HG02571 (cell line): Measurements from ENCODE around the gene RAB11FIP3.
"Not testable (repeated sequence)": the region's sequence is repeated elsewhere in the genome, so short reads cannot be mapped to it uniquely, and the experiment has no call there.

Experiments used
- ATAC-seq: cut with Tn5 transposase; IDR thresholded peaks from one replicate; pipeline ENCODE4 v1.9.1; 2021; ENCODE audit warnings: mild to moderate bottlenecking, moderate library complexity; ENCODE audit not compliant: unreplicated experiment

RAB11FIP3 gene

DNA sequence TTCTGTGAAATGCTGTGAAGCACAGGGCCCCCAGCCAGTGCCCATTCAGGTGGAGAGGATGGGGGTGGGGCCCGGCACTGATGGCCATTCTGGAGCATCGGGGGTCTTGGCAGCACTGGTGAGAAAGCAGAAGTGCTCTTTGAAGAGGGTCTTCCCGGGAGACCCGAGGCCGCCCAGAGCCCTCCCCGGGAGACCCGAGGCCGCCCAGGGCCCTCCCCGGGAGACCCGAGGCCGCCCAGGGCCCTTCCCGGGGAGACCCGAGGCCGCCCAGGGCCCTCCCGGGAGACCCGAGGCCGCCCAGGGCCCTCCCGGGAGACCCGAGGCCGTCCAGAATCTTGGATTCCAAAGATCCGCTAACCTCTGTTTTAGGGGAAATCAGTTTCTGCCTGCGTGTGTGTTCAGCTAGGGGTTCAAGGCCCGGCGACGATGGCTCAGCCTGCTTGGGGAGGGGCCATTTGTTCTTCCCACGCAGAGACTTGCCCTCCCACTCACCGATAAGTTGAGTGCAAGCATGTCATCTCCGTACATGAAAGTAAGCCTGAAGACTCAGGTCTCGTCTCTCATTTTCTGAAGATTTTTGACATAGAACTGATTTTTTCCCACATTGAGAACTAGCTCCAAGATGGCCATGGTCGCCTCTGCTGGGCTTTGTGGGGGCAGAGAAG lies 66.9 kb downstream of the RAB11FIP3 start:
- ATAC-seq, result no peak

- not testable (repeated sequence) for ATAC-seq
Observed at GRCh38 chr16:494676-495075, 69.2 kb downstream of the RAB11FIP3 start.

DNA sequence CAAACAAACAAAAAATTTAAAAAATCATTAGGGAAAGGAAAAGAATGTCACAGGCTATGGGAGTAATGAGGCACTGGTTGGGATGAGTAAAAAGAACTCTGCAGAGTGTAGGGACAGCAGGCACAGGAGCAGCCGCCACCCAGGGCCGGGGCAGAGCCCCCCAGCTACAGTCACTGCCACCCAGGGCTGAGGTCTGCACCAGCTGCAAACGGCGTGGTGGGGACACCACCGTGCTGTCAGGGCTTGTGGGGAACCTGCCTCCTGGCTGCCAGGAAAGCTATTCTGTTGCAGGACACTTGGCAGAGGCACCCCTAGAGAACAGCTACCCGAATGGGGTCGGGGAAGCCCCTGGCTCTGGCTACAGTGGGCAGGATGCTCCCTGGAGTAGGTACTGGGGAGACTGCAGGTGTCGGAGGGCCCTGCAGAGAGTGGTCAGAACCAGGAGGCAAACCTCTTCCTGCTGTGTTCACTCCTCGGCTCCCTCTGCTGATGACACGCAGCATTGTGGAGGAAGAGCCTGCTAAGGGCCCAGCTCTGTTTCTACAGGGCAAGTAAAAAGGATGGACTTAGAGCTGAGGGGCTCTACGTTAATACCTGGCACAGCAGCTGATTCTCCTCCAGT lies 69.8 kb downstream of the RAB11FIP3 start:
- no peak for ATAC-seq

GRCh38 chr16:496097-496886 lies 70.8 kb downstream of the RAB11FIP3 start:
- ATAC-seq, result no peak

DNA sequence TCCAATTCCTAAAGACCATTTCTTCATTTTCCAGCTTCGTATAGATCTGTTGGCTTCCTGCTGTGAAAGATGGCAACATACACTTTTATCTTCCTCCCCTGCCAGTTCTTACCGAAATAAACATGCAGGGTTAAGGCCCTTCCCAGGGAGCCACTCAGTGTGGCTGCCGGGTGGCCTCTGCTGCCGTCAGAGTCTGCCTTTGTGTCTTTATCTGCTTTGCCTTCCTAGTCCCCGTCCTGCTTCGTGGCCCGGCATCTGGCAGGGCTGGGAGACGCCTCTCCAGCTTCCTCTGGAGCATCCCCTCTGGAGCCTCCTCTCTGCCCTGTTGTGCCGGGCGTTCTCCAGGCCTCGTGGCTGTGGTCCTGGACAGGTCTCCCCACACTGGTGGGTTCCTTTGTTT lies 71.8 kb downstream of the RAB11FIP3 start:
- no peak for ATAC-seq

DNA sequence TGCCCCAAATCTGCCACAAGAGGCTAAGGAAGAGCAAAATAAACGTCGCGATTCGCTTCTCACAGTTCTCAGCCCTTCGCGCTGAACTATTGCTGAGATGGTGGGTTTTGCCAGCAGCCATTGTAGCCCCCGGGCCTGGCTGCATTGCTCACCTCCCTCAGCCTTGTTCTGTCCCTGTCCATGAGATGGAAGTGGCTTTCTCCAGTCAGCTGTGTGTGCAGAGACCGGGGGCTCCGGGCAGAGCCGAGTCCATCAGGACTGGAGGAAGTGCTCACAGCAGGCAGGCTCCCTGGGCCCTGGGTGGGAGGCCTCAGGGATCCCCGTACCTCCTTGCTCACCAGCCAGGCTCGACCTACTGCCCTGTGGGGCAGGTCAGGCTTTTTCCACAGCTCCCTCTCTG lies 74.5 kb downstream of the RAB11FIP3 start:
- ATAC-seq, result no peak

DNA sequence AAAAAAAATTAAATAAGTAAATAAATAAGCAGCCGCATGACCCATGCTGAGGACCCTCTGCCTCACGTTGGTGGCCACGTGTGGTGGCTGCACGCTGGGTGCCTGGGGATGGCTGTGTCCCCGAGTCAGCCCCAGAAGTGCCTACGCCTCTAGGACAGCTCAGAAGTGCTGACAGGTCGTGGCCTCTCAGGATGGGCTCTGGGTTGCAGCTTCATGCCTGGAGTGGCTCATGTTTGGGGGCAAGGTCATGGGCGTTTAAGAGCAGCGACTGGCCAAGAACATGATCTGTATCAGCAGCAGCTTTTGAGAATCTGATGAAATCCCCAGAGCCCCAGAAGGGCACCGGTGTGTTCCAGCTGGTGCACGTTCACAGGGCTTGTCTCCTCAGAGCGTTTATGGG lies 75.3 kb downstream of the RAB11FIP3 start:
- no peak for ATAC-seq

GRCh38 chr16:502179-502943 lies 76.9 kb downstream of the RAB11FIP3 start:
- no peak for ATAC-seq

GRCh38 chr16:503150-504071 lies 78.0 kb downstream of the RAB11FIP3 start:
- ATAC-seq, result no peak

DNA sequence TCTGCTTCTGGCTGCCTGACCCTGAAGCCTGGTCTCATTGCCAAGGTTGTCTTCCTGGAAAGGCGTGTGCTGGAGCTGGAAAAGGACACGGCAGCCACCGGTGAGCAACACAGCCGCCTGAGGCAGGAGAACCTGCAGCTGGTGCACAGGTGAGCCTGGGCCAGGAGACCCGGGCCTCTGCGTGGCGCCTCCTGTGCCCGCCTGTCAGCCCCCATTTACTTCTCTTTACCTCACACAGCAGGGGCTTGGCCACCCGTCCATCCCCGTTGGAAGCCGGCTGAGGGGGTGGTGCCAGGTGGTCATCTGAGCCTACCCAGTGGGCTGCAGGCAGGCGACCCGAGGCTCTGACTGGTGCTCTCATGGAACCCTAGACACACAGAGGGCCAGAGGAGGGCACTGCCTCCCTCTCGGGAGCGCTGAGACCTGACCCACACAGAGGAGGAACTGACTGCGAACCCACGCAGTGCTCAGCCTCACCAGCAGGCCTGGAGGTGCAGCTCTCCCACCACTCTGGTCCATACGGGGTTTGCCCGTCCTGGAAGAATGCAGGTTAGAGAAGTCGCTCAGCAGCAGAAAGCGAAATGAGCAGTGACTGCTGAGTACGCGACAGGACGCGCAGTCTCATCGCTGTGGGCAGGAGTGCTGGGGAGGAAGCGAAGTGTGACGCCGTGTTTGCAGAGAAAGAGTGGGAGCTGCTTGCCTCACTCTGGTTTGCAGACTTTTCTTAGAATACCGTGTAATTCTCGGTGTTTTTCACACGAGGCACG lies 80.2 kb downstream of the RAB11FIP3 start:
- ATAC-seq, result no peak

DNA sequence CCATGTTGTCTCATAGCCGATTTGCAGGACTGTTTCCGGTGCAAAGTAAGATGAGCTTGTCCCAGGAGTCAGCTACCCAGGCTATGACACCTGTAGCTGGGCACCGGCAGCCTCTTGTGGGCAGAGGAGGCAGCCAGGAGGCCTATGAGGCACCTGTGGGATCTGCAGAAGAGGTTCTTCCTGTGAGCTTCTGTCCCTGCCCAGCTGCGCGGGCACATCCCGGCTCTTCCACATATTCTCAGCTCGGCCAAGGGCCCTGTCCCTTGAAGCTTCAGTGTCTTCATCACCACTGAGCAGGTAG lies 80.7 kb downstream of the RAB11FIP3 start:
- ATAC-seq, result no peak

- not testable (repeated sequence) for ATAC-seq
Observed at GRCh38 chr16:507527-507926, 82.1 kb downstream of the RAB11FIP3 start.

DNA sequence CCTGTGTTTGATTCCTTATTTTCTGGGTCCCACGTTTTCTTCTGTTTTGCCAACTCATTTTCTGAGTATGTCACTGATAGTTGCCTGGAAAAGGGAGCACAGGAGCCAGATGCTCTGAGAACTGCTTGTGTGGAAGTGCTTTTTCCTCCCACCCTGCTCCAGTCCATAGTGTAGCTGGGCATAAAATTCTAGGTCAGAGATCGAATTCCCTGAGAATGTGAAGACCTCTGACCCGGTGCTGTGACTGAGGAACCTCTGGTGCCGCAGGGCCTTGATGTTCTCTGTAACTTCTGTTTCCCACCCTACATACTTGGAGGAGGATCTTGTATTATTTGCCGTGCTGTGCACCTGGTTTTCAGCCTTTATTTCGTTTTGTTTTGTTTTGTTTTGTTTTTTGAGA lies 82.5 kb downstream of the RAB11FIP3 start:
- ATAC-seq, result no peak

- no peak for ATAC-seq
Observed at GRCh38 chr16:508884-509736, 83.7 kb downstream of the RAB11FIP3 start.

- no peak for ATAC-seq
Observed at GRCh38 chr16:510066-510825, 84.8 kb downstream of the RAB11FIP3 start.

- no peak for ATAC-seq
Observed at GRCh38 chr16:512802-513201, 87.4 kb downstream of the RAB11FIP3 start.

GRCh38 chr16:513950-514349 lies 88.5 kb downstream of the RAB11FIP3 start:
- ATAC-seq, result no peak
